ENCODE data around the gene TRIM47. TPM values are rescaled to one million over a fixed set of nuclear protein-coding genes. Genes with fewer than 3 reads are reported as not detected.

TRIM47 gene
- total and polyA plus RNA-seq, 2 experiments from 2014 or later: 1.2 to 1.4 TPM

- H2AFZ ChIP-seq: no peak overlapping the region
- no peak overlapping the region for H3K27ac ChIP-seq
- no peak overlapping the region for H3K4me3 ChIP-seq
- no peak overlapping the region for H3K4me2 ChIP-seq (ENCODE audit: unreplicated experiment)
- peaks cover 16% of the 10 kb centered on the region for H3K79me2 ChIP-seq (ENCODE audit: insufficient read depth)
- TF ChIP-seq EZH2phosphoT487 (IDR thresholded peaks at IDR 0.05; ENCODE audit: insufficient read depth, low read depth) (no peak), EZH2 (IDR thresholded peaks at IDR 0.05; ENCODE audit: insufficient read depth, poor library complexity, severe bottlenecking) (no peak)
- no peaks in the 10 kb centered on the region; the same call in 1 of the 2 replicates for H3K36me3 ChIP-seq (ENCODE audit: low read depth)
- H3K9me2 ChIP-seq (ENCODE audit: insufficient read depth): no peaks in the 10 kb centered on the region
- no peaks in the 10 kb centered on the region for H4K20me1 ChIP-seq (ENCODE audit: insufficient read depth)
- no peak for DNase-seq
- H3K9ac ChIP-seq: no peak overlapping the region
- peaks cover 20% of the 10 kb centered on the region; the same call in 1 of the 2 replicates for H3F3A ChIP-seq (ENCODE audit: insufficient read depth)
- H3K27me3 ChIP-seq (replicated peaks; ENCODE audit: insufficient read depth): no peaks in the 10 kb centered on the region
- in situ Hi-C loops (cut with MboI): loop anchor here (25.0 kb wide), 1 partner anchor 386 kb away; no protein-coding TSS in a partner anchor
- no peaks in the 10 kb centered on the region for H3K9me3 ChIP-seq (ENCODE audit: low read depth)
- peaks cover 7% of the 10 kb centered on the region; the same call in 1 of the 2 replicates for H3K4me1 ChIP-seq (ENCODE audit: insufficient read depth)
- 85 to 90% methylated on average over 13 of the region's 13 CpGs for WGBS, 2 experiments (ENCODE audit: low coverage in 1 of 2, low lambda C conversion rate in 2 of 2, missing lambda C conversion rate in 2 of 2)
Measured at GRCh38 chr17:75900691-75901533, 22.5 kb upstream of the TRIM47 start.

- WGBS, 2 experiments (ENCODE audit: low coverage in 1 of 2, low lambda C conversion rate in 2 of 2, missing lambda C conversion rate in 2 of 2): 87% methylated on average over 22 to 23 of the region's 23 CpGs
- no peaks in the 10 kb centered on the region for H3K27me3 ChIP-seq (replicated peaks; ENCODE audit: insufficient read depth)
Measured at GRCh38 chr17:75899767-75900468, 21.5 kb upstream of the TRIM47 start.

DNA sequence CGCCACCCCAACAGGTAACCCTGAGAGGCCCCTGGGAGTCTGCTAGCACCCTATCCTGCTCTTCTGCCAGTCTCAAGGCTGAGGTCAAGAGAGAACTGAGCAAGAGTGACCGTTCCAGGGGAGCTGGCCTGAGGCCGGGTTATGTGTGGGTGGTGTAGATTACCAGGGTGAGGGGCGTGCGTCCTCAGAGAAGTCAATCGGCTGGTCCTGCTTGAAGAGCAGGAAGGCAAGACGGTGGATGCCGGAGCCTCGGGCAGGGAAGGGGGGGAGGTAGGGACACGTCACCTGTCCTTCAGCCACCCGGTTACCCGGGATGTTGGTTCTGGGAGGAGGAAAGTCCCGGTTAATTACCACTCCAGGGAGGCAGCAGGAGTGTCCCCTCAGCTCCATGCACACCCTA is 21.0 kb upstream of the TRIM47 start:
- H2AFZ ChIP-seq: no peak overlapping the region
- no peak overlapping the region for H3K4me2 ChIP-seq (ENCODE audit: unreplicated experiment)
- no peaks in the 10 kb centered on the region for H3K9me3 ChIP-seq (ENCODE audit: low read depth)
- DNase-seq: no peak
- peaks cover 32% of the 10 kb centered on the region for H3K79me2 ChIP-seq (ENCODE audit: insufficient read depth)
- in situ Hi-C loops (cut with MboI): no loop called here
- no peaks in the 10 kb centered on the region for H3K27me3 ChIP-seq (replicated peaks; ENCODE audit: insufficient read depth)
- no peaks in the 10 kb centered on the region for H3K9me2 ChIP-seq (ENCODE audit: insufficient read depth)
- no peaks in the 10 kb centered on the region for H4K20me1 ChIP-seq (ENCODE audit: insufficient read depth)
- 95 to 98% methylated on average over 11 to 13 of the region's 13 CpGs for WGBS, 2 experiments (ENCODE audit: low coverage in 1 of 2, low lambda C conversion rate in 2 of 2, missing lambda C conversion rate in 2 of 2)
- no peak overlapping the region for H3K4me3 ChIP-seq
- H3K36me3 ChIP-seq (ENCODE audit: low read depth): no peaks in the 10 kb centered on the region; the same call in 1 of the 2 replicates
- H3F3A ChIP-seq (ENCODE audit: insufficient read depth): peaks cover 20% of the 10 kb centered on the region; the same call in 1 of the 2 replicates
- TF ChIP-seq EZH2phosphoT487 (IDR thresholded peaks at IDR 0.05; ENCODE audit: insufficient read depth, low read depth) (no peak), EZH2 (IDR thresholded peaks at IDR 0.05; ENCODE audit: insufficient read depth, poor library complexity, severe bottlenecking) (no peak)
- H3K4me1 ChIP-seq (ENCODE audit: insufficient read depth): peaks cover 14% of the 10 kb centered on the region
- no peak overlapping the region for H3K27ac ChIP-seq
- H3K9ac ChIP-seq: no peak overlapping the region

More at GRCh38 chr17:75899767-75900468, 21.5 kb upstream of the TRIM47 start:
- Histone ChIP-seq H3K4me2 (ENCODE audit: unreplicated experiment) (no peak overlapping the region), H3K4me3 (no peak overlapping the region), H3K9ac (no peak overlapping the region), H3K36me3 (ENCODE audit: low read depth) (no peaks in the 10 kb centered on the region; the same call in 1 of the 2 replicates), H3K9me3 (ENCODE audit: low read depth) (no peaks in the 10 kb centered on the region), H3F3A (ENCODE audit: insufficient read depth) (peaks cover 20% of the 10 kb centered on the region; the same call in 1 of the 2 replicates), H4K20me1 (ENCODE audit: insufficient read depth) (no peaks in the 10 kb centered on the region), H2AFZ (no peak overlapping the region), H3K27ac (no peak overlapping the region), H3K4me1 (ENCODE audit: insufficient read depth) (peaks cover 14% of the 10 kb centered on the region), H3K79me2 (ENCODE audit: insufficient read depth) (peaks cover 26% of the 10 kb centered on the region), H3K9me2 (ENCODE audit: insufficient read depth) (no peaks in the 10 kb centered on the region)
- in situ Hi-C loops (cut with MboI): loop anchor here (25.0 kb wide), 1 partner anchor 387 kb away; no protein-coding TSS in a partner anchor
- no peak for DNase-seq
- TF ChIP-seq EZH2 (IDR thresholded peaks at IDR 0.05; ENCODE audit: insufficient read depth, poor library complexity, severe bottlenecking) (no peak), EZH2phosphoT487 (IDR thresholded peaks at IDR 0.05; ENCODE audit: insufficient read depth, low read depth) (no peak)

DNA sequence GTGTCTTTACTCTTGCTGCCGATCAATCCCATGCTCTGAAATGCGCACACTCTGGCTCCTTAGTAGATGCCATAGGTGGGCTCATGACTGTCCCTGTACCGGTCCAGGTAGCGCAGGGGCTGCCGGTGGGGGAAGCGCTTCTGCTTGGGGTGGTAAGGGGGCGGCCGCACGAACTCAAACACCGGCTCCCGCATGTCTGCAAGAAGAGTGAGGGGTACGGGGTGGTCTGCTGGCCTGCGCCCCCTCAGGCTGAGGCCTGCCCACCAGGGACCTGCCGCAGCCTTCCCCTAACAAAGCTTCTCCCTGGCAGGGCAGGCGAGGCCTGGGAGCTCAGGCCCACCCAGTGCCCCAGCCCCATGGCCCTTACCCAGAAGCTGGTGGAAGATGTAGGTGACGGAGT is 20.4 kb upstream of the TRIM47 start:
- 93 to 95% methylated on average over 13 to 16 of the region's 16 CpGs for WGBS, 2 experiments (ENCODE audit: low coverage in 1 of 2, low lambda C conversion rate in 2 of 2, missing lambda C conversion rate in 2 of 2)

More for the DNA sequence above, 20.4 kb upstream of the TRIM47 start:
- Histone ChIP-seq H3K4me2 (ENCODE audit: unreplicated experiment) (no peak overlapping the region), H3K4me1 (ENCODE audit: insufficient read depth) (peaks cover 13% of the 10 kb centered on the region), H3K27me3 (replicated peaks; ENCODE audit: insufficient read depth) (no peaks in the 10 kb centered on the region), H3K4me3 (no peak overlapping the region), H3K27ac (no peak overlapping the region), H3K9ac (no peak overlapping the region), H3K79me2 (ENCODE audit: insufficient read depth) (peaks cover 29% of the 10 kb centered on the region), H3K36me3 (ENCODE audit: low read depth) (no peaks in the 10 kb centered on the region; the same call in 1 of the 2 replicates), H3F3A (ENCODE audit: insufficient read depth) (peaks cover 15% of the 10 kb centered on the region; the same call in 1 of the 2 replicates), H4K20me1 (ENCODE audit: insufficient read depth) (no peaks in the 10 kb centered on the region), H2AFZ (no peak overlapping the region), H3K9me3 (ENCODE audit: low read depth) (no peaks in the 10 kb centered on the region), H3K9me2 (ENCODE audit: insufficient read depth) (no peaks in the 10 kb centered on the region)
- in situ Hi-C loops (cut with MboI): no loop called here
- no peak for DNase-seq
- TF ChIP-seq EZH2 (IDR thresholded peaks at IDR 0.05; ENCODE audit: insufficient read depth, poor library complexity, severe bottlenecking) (no peak), EZH2phosphoT487 (IDR thresholded peaks at IDR 0.05; ENCODE audit: insufficient read depth, low read depth) (no peak)
